Measurements from ENCODE around the gene FAM81A.

Gene FAM81A

DNA sequence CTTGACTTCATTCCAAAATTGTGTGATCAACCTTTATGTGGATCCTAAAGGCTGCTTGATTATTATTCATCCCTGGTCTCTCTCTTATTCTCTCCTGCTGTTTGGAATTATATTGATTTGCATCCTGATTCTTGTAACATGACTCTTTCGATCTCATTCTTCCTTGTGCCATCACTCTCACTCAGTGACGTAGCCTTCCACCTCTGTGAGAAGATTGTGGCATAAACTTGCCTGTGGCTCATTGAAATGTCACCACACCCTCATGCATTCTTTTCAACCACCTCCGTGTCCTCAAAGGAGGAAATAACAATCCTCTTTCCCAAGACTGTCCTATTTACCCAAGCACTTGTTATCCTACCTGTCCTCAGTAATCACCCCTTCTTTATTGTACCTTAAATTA lies 132.3 kb downstream of the FAM81A start:
- H3K4me1 ChIP-seq (ENCODE audit: control insufficient read depth, insufficient read depth, low read length): no peaks in the 10 kb centered on the region
- H3K4me3 ChIP-seq (ENCODE audit: low read depth, low read length): no peak overlapping the region
- H3K9ac ChIP-seq (ENCODE audit: low read depth, low read length): no peak overlapping the region
- H3K36me3 ChIP-seq (ENCODE audit: control insufficient read depth, insufficient read depth, low read length): no peaks in the 10 kb centered on the region
- no peaks in the 10 kb centered on the region for H3K27me3 ChIP-seq (ENCODE audit: control insufficient read depth, insufficient read depth, low read length)
- no peaks in the 10 kb centered on the region for H3K9me3 ChIP-seq (ENCODE audit: control insufficient read depth, insufficient read depth, low read length)

DNA sequence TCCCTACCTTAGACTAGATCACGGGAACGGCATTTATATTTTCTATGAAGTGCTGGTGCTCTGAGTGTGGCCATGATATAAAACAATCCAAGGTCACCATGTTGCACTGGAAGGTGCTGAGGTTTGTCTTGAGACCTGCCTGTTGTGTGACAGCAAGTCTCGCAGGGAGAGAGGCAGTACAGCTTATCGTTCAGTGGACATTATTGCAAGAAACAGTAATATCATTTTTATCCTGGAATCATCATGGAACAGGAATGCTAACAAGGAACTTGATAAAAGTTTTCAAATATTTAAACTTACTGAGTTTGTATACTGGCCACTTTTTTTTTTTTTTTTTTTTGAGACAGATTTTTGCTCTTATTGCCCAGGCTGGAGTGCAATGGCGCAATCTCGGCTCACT lies 133.6 kb downstream of the FAM81A start:
- Histone ChIP-seq H3K4me1 (ENCODE audit: control insufficient read depth, insufficient read depth, low read length) (no peaks in the 10 kb centered on the region), H3K9me3 (ENCODE audit: control insufficient read depth, insufficient read depth, low read length) (no peaks in the 10 kb centered on the region), H3K4me3 (ENCODE audit: low read depth, low read length) (no peak overlapping the region), H3K36me3 (ENCODE audit: control insufficient read depth, insufficient read depth, low read length) (no peaks in the 10 kb centered on the region), H3K27me3 (ENCODE audit: control insufficient read depth, insufficient read depth, low read length) (no peaks in the 10 kb centered on the region), H3K9ac (ENCODE audit: low read depth, low read length) (no peak overlapping the region)
